Germinal center (tissue), 1 donor: ENCODE data around the gene GLG1.
A peak's percentile ranks its signal among the peaks of the same experiment; 100 is the strongest.
"Not testable (repeated sequence)": the region's sequence is repeated elsewhere in the genome, so short reads cannot be mapped to it uniquely, and the experiment has no call there.

Source experiments
- DNase-seq: peaks from one replicate; pipeline ENCODE4 v3.0.0; 2012; ENCODE audit warnings: mixed read lengths, low spot score

Gene GLG1

DNA sequence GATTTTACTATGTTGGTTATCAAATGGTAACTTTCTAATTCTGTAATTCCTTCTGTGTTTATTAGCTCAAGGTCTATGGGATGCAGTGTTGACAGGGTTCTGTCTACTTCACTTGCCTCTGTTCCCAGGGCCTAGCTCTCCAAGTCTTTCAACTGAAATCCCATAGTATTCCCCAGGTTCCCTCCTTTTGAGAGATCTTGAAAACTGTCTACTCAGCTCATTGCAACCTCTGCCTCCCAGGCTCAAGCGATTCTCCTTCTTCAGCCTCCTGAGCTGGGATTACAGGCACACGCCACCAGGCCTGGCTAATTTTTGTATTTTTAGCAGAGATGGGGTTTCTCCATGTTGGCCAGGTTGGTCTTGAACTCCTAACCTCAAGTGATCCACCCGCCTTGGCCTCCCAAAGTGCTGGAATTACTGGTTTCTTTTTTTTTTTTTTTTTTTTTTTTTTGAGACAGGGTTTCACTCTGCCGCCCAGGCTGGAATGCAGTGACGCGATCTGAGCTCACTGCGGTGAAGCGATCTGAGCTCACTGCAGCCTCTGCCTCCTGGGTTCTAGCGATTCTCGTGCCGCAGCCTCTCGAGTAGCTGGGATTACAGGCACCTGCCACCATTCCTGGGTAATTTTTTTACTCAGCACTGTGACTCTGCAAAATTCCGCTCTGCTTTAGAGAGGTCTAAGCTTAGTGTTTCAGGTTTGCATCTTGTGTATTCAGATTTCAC, 163.1 kb downstream of the GLG1 start:
- not testable (repeated sequence) for DNase-seq

DNA sequence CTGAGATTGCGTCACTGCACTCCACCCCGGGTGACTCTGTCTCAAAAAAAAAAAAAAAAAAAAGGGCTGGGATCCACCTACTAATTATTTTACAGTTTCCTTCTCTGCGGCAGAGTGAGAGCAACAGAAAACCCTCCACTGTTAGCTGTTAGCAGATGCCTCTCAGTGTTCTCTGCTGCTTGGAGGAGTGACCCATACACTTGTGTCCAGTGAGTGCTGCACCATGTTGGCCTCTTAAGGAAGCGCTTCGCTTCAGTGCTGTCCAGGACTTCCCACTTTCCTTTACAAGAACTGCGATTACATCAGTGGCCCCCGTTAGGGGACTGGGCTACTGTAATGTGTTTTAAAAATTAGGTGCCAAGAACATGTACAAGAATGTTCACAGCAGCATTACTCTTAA, 167.2 kb downstream of the GLG1 start:
- DNase-seq = no peak

DNA sequence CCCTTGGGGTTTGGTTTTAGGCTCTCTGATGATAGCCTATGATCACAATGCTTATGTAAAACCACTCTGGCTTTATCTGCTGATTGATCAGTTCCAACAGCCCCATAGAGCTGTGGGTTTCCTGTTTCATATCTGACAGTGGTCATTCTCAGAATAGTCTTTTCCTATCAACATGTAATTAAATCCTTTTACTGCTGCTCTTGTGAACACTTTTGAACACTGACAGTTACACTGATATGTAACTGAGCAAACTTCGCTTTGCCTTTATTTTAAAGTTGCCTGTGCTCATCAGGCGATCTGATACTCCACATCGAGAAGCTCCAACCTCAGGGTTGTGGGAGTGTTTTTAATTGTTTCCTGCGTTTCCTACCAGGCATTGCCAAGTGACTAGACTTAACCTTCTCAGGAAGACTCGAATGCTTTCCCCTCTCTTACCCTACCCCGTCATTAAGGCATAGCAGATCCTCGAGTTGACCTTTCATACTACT, 168.4 kb downstream of the GLG1 start:
- no peak for DNase-seq

DNA sequence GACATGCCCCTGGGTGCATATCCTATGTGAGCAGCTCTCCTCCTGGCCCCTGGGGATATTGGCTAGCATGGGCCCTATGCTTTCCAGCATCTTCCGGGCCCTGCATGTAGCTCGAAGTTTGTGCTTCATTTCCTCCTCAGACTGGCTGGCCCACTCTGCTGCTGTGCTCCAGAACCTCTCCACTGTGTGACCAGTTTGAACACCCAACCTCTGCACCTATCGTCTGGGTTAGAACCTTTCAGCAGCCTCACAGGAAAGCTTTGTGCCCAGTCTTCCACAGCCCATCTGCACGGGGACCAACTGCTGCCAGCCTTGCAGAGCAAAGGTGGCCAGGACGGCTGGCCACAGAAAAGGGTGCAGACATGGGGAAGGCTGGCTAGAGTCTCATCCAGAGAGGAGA, 175.4 kb downstream of the GLG1 start:
- DNase-seq = no peak

DNA sequence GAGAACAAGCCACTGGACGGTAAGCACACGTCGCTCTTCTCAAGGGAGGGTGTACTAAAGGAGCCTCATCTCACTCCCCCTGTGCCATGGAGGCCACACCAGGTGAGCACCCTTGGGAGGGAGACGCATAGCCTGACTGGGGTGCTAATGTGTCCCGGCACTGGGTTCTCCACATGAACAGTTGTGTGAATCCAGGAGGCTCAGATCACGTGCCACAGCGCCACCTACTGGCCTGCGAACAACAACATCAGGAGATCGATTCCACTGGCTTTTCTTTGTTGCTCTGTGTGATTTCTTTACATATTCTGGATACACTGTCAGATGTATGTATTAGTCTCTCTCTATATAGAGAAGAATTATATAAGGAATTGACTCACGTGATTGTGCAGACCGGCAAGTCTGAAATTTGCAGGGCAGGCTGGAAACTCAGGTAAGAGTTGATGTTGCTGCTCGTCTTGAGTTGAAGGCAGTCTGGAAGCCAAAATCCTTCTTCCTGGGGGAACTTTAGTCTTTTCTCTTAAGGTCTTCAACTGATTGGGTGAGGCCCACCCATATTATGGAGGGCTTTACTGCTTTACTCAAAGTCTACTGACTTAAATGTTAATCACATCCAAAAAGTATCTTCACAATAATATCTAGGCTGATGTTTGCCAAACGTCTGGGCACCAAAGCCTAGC, 176.7 kb downstream of the GLG1 start:
- peak; percentile 46 for DNase-seq

DNA sequence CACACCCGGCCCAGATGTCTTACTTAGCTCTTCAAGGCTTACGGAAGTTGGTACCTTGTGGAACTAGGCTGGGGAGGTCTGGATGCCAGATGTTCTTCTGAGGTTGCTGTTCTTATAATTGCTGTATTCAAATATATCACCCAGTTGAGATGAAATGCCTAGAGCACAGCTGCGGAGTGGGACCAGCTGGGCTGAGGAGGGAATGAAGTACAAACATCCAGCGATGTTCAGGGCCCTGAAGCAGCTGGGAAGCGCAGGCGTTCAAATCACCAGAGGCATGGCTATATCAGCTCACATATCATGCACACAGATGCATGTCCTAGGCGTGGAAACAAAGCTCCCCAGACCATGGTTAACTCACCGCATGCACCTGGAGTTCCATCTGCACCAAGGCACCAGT, 178.4 kb downstream of the GLG1 start:
- not testable (repeated sequence) for DNase-seq

DNA sequence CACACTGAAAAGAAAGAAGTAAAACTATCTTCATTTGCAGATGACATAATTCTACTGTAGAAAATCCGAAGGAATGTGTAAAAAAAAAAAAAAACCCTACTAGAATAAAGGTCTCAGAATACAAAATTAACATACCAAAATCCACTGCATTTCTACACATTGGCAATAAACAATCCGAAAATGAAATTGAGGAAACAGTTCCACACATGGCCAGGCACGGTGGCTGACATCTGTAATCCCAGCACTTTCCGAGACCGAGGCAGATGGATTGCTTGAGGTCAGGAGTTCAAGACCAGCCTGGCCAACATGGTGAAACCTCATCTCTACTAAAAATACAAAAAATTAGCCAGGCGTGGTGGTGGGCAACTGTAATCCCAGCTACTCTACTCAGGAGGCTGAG, 181.2 kb downstream of the GLG1 start:
- DNase-seq = not testable (repeated sequence)

DNA sequence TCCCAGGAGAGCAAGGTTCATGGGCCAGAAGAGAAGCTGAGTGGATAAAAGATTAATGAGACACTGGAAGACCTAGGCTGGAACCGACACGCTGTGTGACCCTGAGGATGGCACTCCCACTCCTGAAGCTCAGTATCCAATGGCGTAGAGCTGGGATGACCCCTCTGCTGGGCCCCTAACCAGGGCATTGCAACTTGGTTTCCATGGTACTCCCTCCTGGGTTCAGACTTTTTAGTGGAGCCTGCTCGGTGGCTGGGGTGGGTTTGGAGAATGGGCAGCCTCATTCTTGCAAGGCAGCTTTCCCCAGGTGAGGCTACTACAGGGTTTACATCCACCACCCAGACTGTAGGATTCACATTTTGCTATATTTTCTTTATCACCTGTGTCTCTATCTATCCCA, 183.2 kb downstream of the GLG1 start:
- DNase-seq = not testable (repeated sequence)

DNA sequence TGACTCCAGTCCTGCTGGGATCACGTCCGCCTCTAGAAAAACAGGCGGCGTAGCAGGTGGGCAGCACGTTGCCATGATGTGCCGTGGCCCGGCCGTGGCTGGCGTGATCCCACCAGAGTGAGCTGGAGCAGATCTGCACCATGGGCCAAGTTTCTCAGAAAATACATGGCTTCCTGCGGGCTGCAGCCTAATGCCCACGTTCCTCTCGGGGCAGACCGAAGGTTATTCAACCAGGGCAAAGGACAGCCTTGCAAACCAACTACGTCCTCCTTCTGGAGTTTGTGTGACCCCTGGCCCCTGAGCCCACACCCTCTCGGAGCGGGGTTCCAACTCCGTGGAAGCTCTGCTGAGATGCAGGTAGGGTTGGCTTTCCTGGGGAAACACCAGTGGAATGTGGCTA, 184.8 kb downstream of the GLG1 start:
- DNase-seq = not testable (repeated sequence)

DNA sequence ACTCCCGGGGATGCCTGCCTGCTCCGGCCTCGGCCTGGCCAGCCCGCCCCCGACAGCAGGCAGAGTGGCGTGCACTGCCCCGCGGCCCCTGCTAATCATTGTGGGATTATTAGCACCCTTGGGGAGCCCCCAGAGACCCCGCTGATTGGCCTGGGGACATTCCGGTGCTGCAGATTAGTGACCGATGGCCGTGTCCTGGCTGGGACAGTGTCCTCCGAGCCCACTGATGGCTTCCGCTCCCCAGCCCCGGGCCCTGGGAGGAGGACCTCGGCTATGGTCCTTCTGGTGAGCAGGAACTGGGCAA, 185.5 kb downstream of the GLG1 start:
- not testable (repeated sequence) for DNase-seq

DNA sequence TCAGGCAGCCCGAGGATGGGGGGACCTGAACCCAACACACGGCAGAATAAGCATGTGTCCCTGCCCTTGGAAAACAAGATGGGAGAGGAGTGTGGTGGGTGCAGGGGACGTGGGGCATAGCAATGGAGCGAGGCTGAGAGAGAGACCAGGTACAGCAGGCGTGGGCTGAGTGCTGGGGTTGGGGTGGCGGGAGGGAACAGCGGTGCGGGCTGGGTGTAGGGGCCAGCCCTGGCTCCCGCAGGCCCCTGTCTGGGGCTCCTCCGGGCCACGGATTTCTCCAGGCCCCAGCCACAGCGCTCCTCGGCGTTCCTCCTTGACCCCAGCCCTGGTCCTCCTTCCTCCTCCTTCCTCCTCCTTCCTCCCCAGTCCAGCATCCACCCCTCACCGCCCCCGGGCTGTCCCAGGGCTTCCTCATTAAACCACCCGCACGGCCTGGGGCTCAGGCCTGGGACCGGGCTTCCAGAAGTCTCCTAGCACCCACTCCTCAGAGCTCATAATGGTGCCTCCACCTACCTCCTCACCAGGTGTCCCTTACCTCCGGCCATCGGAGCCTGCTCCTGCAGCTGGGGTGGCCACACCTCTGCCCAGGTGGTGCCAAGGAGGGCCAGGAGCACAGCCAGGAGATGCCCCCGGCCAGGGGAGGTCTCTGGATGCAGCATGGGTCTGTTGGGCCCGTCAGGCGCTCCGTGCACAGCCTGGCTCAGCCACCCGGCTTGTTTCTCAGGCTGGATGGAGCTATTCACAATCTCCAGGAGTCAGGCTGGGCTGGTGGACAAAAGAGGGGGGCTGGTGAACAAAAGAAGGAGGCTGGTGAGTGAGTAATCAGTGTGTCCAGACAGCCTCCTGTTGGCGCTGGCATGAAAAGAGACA, 186.1 kb downstream of the GLG1 start, which contains the start of gene CLEC18B:
Gene CLEC18B (minus strand): TSS at position 867 of the 870 bp plus-strand sequence. CDS start 208 bp downstream, at position 659.
- not testable (repeated sequence) for DNase-seq

DNA sequence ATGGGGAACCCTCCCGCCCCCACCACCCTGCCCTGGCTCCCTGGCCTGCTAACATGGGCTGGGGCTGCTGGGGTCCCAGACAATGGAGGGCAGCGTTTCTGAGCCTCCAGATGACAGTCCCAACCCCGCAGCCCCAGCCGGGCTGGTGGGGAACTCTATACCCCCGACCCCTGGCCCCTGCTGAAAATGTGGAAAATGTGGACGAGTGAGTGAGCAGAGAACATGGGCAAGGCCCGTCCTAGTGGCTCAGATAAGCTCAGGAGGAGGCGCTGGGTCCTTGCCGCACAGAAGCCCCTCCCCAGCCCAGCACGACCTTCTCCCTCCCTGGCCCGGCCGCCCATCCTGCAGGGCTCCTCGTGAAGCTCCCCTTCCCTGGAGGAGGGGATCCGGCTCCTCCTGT, 187.1 kb downstream of the GLG1 start:
- not testable (repeated sequence) for DNase-seq

DNA sequence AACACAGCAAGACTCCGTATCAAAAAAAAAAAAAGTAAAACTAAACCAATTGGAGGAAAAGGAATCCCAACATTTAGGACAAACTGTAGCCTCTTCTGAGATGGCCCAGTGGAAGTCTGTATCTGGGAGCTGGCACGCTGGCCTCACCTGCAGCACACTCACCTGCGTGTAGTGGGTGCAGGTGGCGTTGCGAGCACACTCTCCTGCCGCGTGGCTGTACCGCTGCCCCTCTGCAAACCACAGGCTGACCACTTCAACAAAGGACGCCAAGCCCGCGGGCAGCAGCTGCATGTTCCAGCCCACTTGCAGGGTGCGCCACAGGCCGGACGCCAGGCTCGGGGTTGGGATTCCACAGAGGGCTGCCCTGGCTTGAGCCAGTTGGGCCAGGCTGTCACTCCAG, 189.0 kb downstream of the GLG1 start:
- DNase-seq = not testable (repeated sequence)

DNA sequence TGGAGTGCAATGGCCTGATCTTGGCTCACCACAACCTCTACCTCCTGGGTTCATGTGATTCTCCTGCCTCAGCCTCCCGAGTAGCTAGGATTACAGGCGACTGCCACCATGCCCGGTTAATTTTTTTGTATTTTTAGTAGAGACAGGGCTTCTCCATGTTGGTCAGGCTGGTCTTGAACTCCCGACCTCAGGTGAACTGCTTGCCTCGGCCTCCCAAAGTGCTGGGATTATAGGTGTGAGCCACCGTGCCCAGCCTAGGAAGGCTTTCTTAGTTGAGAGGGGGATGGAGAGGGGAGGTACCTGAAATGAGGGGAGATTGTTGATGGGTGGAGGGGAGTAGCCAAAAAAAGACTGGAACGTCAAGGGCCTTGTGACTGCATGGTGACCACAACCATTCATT, 193.0 kb downstream of the GLG1 start:
- DNase-seq = not testable (repeated sequence)

DNA sequence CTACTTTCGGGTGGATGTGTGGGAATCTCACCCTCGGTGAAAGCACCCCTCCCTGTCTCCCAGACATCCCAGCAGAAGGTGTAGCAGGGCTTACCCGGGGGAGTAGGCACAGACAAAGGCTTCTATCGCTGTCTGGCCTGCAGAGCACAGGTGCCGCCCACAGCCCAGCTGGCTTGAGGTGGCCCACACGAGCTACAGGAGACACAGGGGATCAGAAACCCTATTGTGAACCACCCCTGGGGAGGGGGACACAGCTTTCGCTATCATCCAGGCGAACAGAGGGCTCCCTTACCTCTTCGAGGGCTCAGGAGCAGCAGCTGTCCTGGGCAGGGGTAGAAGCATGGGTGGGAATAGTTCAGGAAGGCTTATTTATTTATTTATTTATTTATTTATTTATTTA, 193.4 kb downstream of the GLG1 start:
- DNase-seq = not testable (repeated sequence)

DNA sequence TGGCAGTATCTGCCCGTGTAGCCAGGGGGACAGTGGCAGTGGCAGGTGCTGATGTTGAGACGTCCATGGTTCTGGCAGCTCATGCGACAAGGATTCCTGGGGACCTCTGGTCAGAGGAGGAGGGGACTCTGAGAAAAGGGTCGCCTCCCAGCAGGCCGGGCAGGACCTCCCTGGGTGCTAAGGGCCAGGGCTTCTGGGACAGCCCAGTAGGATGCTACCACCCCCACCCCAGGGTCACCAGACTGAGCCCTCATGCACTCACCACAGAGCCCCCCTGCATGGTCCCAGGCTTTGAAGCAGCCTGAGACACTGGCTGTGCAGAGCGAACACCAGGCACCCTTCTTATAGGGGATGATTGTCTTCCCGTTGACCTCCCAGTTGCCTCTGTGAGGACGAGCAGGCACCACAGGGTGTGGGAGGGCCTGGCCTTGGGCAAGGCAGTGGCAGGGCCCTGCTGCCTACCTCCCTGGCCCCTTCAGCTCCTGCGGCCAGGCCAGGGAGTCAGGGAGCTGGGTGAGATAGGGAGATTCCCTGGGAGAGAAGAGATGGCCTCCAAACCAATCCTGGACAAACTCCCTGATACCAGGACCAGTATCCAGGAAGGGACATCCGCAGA, 194.0 kb downstream of the GLG1 start:
- DNase-seq = not testable (repeated sequence)

DNA sequence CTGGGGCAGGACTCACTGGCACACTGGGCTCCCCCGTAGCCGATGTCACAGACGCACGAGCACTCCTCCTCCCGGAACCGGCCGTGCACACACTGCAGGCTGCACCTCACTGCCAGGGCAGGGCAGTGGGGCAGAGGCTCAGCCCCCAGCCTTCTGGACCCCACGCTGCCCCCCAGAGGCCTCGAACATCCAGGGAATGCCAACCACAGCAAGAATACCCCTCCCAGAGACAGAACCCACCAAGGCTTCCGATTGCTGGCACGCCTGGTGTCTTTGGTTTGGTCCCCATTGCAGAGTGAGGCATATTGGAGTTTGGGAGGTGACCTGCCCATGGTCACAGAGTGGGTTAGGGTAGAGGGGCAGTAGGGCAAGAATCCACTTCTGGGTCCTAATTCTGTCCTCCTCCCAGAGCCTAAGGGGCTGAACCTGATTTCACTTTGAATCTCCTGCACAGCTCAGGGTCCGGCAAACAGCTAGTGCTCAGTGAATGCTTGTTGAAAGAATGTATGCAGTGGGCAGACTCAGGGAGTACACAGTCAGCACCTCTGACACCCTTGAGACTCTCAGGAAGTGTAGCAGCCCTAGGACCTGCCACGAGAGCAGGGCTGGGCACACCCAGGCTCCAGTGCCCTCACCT, 194.7 kb downstream of the GLG1 start:
- not testable (repeated sequence) for DNase-seq

DNA sequence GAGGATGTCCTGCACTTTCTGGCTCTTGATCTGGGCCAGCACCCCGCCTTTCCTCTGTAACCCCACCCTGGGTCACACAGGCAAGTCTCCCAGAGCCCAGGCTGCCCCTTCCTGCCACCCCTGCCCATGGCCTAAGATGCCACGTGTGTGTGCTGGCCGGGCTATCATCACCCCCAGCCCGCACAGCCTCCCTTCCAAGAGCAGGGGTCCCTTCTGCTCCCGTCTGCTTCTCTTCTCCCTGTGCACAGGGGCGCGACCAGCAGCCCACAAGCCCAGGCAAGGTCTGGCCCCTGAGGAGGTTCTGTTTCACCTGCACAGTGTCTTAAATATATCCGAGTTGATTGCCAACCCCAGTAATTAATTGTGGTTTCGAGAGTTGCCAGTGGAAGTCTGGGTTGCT, 195.9 kb downstream of the GLG1 start:
- not testable (repeated sequence) for DNase-seq

DNA sequence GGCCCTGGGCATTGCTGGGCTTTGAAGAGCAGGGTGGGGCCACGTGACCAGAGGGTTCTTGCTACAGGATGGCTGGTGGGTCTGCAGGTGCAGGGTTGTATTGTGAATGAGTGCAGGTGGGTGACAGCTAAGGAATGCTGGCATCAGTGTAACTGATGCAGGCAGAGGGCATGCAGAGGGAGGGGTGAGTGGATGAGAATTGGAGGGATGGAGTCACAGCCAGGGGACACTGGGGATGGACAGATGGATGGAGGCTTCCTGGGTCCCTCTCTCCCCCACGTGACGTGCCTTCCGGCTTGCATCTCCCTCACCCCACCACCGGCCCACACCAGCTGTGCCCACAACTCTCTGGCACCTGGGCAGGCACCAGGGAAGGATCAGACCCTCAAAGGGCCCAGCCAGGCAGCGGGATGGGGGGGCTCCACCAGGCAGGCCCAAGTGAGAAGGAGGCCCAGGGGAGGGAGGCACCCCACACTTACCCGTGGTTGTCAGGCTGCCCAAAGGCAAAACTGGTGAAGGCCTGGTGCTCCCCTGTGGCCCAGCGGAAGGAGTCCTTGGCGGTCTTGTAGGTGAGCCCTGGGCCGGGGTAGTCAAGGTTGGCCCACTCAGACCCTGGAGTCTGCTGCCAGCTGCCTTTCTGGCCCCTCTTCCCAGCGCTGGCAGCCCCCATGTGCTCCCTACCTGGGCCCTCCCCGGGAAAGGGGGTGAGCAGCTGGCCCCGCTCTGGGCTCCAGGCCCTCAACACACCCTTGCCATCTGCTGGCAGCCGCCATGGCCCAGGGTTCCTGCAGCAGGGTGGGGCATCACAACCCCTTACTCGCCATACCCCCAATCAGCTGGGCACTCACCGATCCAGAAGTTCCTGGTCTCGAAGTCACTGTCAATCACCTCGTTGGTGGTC, 196.6 kb downstream of the GLG1 start:
- not testable (repeated sequence) for DNase-seq

DNA sequence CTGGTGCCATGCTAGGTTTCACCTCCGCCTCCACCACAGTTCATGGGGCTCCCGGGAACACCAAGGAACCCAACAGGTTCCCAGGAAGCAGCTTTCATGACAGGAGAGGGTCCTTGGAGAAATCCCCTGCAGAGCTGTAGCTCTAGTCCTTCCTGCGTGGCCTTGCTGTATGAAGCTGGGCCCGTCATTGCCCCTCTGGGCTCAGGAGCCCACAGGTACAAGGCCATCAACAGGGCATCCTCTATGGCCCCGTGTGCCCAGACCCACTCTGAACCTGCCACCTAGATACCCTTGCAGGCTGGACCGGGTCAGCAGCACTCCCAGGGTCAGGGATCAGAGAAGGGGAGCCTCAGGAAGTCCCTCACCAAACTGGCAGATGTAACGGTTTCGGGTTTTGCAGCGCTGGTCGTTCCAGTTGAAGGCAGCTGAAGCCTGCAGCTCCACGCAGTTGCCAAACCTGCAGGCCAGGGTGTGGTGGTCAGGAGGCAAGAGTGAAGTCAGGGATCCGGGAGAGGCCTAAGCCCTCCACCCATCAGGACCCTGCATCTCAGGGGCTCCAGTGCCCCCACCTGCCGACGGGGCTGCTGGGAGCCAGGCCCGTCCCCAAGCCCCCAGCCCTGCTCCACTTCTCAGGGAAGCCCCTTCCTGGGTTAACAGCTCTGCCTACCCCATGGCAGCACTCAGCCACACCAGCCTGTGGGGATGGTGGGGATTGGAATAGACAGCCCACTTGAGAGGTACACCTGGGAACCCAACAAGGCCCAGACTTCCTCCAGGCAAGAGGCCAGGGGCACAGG, 197.5 kb downstream of the GLG1 start:
- DNase-seq = not testable (repeated sequence)
